HG02973 (cell line): ENCODE data around the gene CIITA.
"Not testable (repeated sequence)": the region's sequence is repeated elsewhere in the genome, so short reads cannot be mapped to it uniquely, and the experiment has no call there.

Experiments used
- ATAC-seq: cut with Tn5 transposase; IDR thresholded peaks from one replicate; pipeline ENCODE4 v1.9.1; 2021; ENCODE audit warnings: moderate library complexity; ENCODE audit not compliant: unreplicated experiment

CIITA gene

GRCh38 chr16:10947211-10947787 lies 70.3 kb downstream of the CIITA start:
- no peak for ATAC-seq

- peak; percentile 58 for ATAC-seq
These were observed 72.5 kb downstream of the CIITA start for GRCh38 chr16:10949424-10949970.

GRCh38 chr16:10950393-10950792 lies 73.4 kb downstream of the CIITA start:
- ATAC-seq, result no peak

- no peak for ATAC-seq
These were observed 74.0 kb downstream of the CIITA start for GRCh38 chr16:10951026-10951425.

GRCh38 chr16:10954903-10955302 lies 77.9 kb downstream of the CIITA start:
- no peak for ATAC-seq

- no peak for ATAC-seq
These were observed 80.9 kb downstream of the CIITA start for GRCh38 chr16:10957771-10958482.

GRCh38 chr16:10959161-10959560 lies 82.2 kb downstream of the CIITA start:
- no peak for ATAC-seq

- ATAC-seq, result no peak
These were observed 84.2 kb downstream of the CIITA start for GRCh38 chr16:10961231-10961630.

GRCh38 chr16:10964039-10964890 lies 87.3 kb downstream of the CIITA start:
- no peak for ATAC-seq

- ATAC-seq, result peak; percentile 42
These were observed 87.9 kb downstream of the CIITA start for GRCh38 chr16:10964891-10965326.

- peak; percentile 63 for ATAC-seq
These were observed 88.5 kb downstream of the CIITA start for GRCh38 chr16:10965440-10966061.

- ATAC-seq, result no peak
These were observed 89.1 kb downstream of the CIITA start for GRCh38 chr16:10966129-10966528.

GRCh38 chr16:10966559-10966958 lies 89.6 kb downstream of the CIITA start:
- not testable (repeated sequence) for ATAC-seq

- ATAC-seq, result no peak
These were observed 91.0 kb downstream of the CIITA start for GRCh38 chr16:10967986-10968385.

- ATAC-seq, result no peak
These were observed 91.5 kb downstream of the CIITA start for GRCh38 chr16:10968498-10968897.

- no peak for ATAC-seq
These were observed 92.6 kb downstream of the CIITA start for GRCh38 chr16:10969615-10970014.

GRCh38 chr16:10970065-10970464 lies 93.1 kb downstream of the CIITA start:
- no peak for ATAC-seq

- no peak for ATAC-seq
These were observed 94.6 kb downstream of the CIITA start for GRCh38 chr16:10971560-10971961.

GRCh38 chr16:10972108-10972818 lies 95.3 kb downstream of the CIITA start:
- ATAC-seq, result no peak

GRCh38 chr16:10972819-10973464 lies 95.9 kb downstream of the CIITA start:
- ATAC-seq, result no peak
